Naive B cell (primary cell): Measurements from ENCODE around the gene OXA1L. TPM values are rescaled to one million over a fixed set of nuclear protein-coding genes. Genes with fewer than 3 reads are reported as not detected.
"Not testable (repeated sequence)": the region's sequence is repeated elsewhere in the genome, so short reads cannot be mapped to it uniquely, and the experiment has no call there.

Experiments used
- ATAC-seq, 2 donors: fragments of 150-1000 bp; cut with Tn5 transposase; 2 replicates each; pipeline ENCODE4 v1.10.0; 2021; ENCODE audit warnings: low read depth in 2 of 2, mild to moderate bottlenecking in 2 of 2, moderate library complexity in 2 of 2
- DNase-seq: peaks from one replicate; pipeline ENCODE4 v3.0.0; 2022
- H3K27ac Mint-ChIP-seq, 6 donors: one replicate each; pipeline ENCODE4 v1.8.0; 2020 to 2022; ENCODE audit warnings: mild to moderate bottlenecking in 6 of 6, mixed read lengths in 6 of 6, moderate library complexity in 5 of 6, inconsistent platforms in 2 of 6
- H3K27me3 Mint-ChIP-seq, 3 donors: one replicate each; pipeline ENCODE4 v1.8.0; 2021 to 2022; ENCODE audit warnings: mixed read lengths in 3 of 3, mild to moderate bottlenecking in 1 of 3
- H3K36me3 Mint-ChIP-seq, 2 donors: one replicate each; pipeline ENCODE4 v1.8.0; 2020 to 2022; ENCODE audit warnings: mixed read lengths in 2 of 2, inconsistent platforms in 1 of 2, mild to moderate bottlenecking in 1 of 2
- H3K4me1 Mint-ChIP-seq, 3 donors: one replicate each; pipeline ENCODE4 v1.8.0; 2020 to 2022; ENCODE audit warnings: mixed read lengths in 3 of 3, inconsistent platforms in 1 of 3, mild to moderate bottlenecking in 1 of 3, moderate library complexity in 1 of 3
- H3K4me3 Mint-ChIP-seq, 8 donors: one replicate each; pipeline ENCODE4 v1.8.0; 2020 to 2022; ENCODE audit warnings: mild to moderate bottlenecking in 8 of 8, mixed read lengths in 8 of 8, moderate library complexity in 8 of 8, inconsistent platforms in 2 of 8
- H3K9me3 Mint-ChIP-seq, 7 donors: one replicate each; pipeline ENCODE4 v1.8.0; 2020 to 2022; ENCODE audit warnings: mixed read lengths in 7 of 7, mild to moderate bottlenecking in 5 of 7, inconsistent platforms in 2 of 7, moderate library complexity in 1 of 7
- polyA plus RNA-seq, 6 donors: library from polyadenylated mRNA; unstranded; fragments of 300-500 nt; fragmentation: Illumina TruSeq; gene quantifications; one replicate each; pipeline ENCODE4 v1.2.3, GENCODE V29; 2021; ENCODE audit warnings: low read depth in 6 of 6

Gene OXA1L
- polyA plus RNA-seq, 6 donors from 2014 or later = 56.9 to 83.5 (median 74.4) TPM

- ATAC-seq (no peak), DNase-seq (no peak)
- peak overlapping the region in 3 of 6 donors; percentile 23 to 82 (median 53) for H3K27ac Mint-ChIP-seq
- no peaks in the 10 kb centered on the region for H3K9me3 Mint-ChIP-seq
- H3K27me3 Mint-ChIP-seq = no peaks in the 10 kb centered on the region
- H3K4me3 Mint-ChIP-seq = peak overlapping the region in 1 of 8 donors; percentile 18
- peaks cover 17 to 30% (median 24%) of the 10 kb centered on the region in 3 donors for H3K4me1 Mint-ChIP-seq
- peaks cover 28 to 33% of the 10 kb centered on the region in 2 donors for H3K36me3 Mint-ChIP-seq
Measured at GRCh38 chr14:22772725-22773124, 6.2 kb downstream of the OXA1L start.

GRCh38 chr14:22773162-22774010, 6.9 kb downstream of the OXA1L start:
- ATAC-seq = no peak
- peaks cover 27 to 29% of the 10 kb centered on the region in 2 donors for H3K36me3 Mint-ChIP-seq

GRCh38 chr14:22774011-22774706, 7.7 kb downstream of the OXA1L start:
- no peaks in the 10 kb centered on the region for H3K27me3 Mint-ChIP-seq

More at GRCh38 chr14:22773162-22774010, 6.9 kb downstream of the OXA1L start:
- H3K27ac Mint-ChIP-seq = peak overlapping the region in 4 of 6 donors; percentile 23 to 92 (median 53)
- no peaks in the 10 kb centered on the region for H3K27me3 Mint-ChIP-seq
- no peak overlapping the region for H3K4me3 Mint-ChIP-seq
- peaks cover 12 to 24% (median 18%) of the 10 kb centered on the region in 3 donors for H3K4me1 Mint-ChIP-seq
- no peak for DNase-seq
- H3K9me3 Mint-ChIP-seq = no peaks in the 10 kb centered on the region

GRCh38 chr14:22776215-22776614, 9.7 kb downstream of the OXA1L start:
- peaks cover under 1 to 9% (median 8%) of the 10 kb centered on the region in 3 donors for H3K4me1 Mint-ChIP-seq
- DNase-seq (no peak), ATAC-seq (no peak)
- no peaks in the 10 kb centered on the region for H3K27me3 Mint-ChIP-seq
- peak overlapping the region in 1 of 6 donors; percentile 26 for H3K27ac Mint-ChIP-seq
- H3K4me3 Mint-ChIP-seq = no peak overlapping the region
- H3K36me3 Mint-ChIP-seq = peaks cover 5 to 13% of the 10 kb centered on the region in 2 donors
- no peaks in the 10 kb centered on the region for H3K9me3 Mint-ChIP-seq

More at GRCh38 chr14:22774011-22774706, 7.7 kb downstream of the OXA1L start:
- DNase-seq (no peak), ATAC-seq (no peak)
- Mint-ChIP-seq H3K9me3 (no peaks in the 10 kb centered on the region), H3K4me3 (no peak overlapping the region), H3K36me3 (peaks cover 21 to 22% of the 10 kb centered on the region in 2 donors), H3K27ac (peak overlapping the region in 4 of 6 donors; percentile 3 to 92 (median 33)), H3K4me1 (peaks cover 6 to 16% (median 12%) of the 10 kb centered on the region in 3 donors)

GRCh38 chr14:22776849-22777248, 10.4 kb downstream of the OXA1L start:
- H3K9me3 Mint-ChIP-seq, DNase-seq, H3K4me3 Mint-ChIP-seq, ATAC-seq, H3K36me3 Mint-ChIP-seq, H3K27me3 Mint-ChIP-seq, H3K27ac Mint-ChIP-seq: not testable (repeated sequence)
- H3K4me1 Mint-ChIP-seq = peaks cover 5 to 15% (median 9%) of the 10 kb centered on the region in 3 donors

GRCh38 chr14:22778084-22778483, 11.6 kb downstream of the OXA1L start:
- Mint-ChIP-seq H3K36me3 (peaks cover 0 to 7% of the 10 kb centered on the region in 2 donors), H3K4me1 (peaks cover 5 to 15% (median 9%) of the 10 kb centered on the region in 3 donors), H3K9me3 (no peaks in the 10 kb centered on the region), H3K27me3 (no peaks in the 10 kb centered on the region), H3K27ac (peak overlapping the region in 1 of 6 donors; percentile 28), H3K4me3 (no peak overlapping the region)
- ATAC-seq (no peak), DNase-seq (no peak)

- H3K36me3 Mint-ChIP-seq = no peaks in the 10 kb centered on the region
- H3K4me3 Mint-ChIP-seq = no peak overlapping the region
- peaks cover 9 to 16% (median 10%) of the 10 kb centered on the region in 3 donors for H3K4me1 Mint-ChIP-seq
- DNase-seq (no peak), ATAC-seq (no peak)
- peak overlapping the region in 1 of 6 donors; percentile 9 for H3K27ac Mint-ChIP-seq
- no peaks in the 10 kb centered on the region for H3K9me3 Mint-ChIP-seq
- no peaks in the 10 kb centered on the region for H3K27me3 Mint-ChIP-seq
Measured at GRCh38 chr14:22780105-22780679, 13.7 kb downstream of the OXA1L start.

- H3K4me1 Mint-ChIP-seq = peaks cover 9 to 16% (median 14%) of the 10 kb centered on the region in 3 donors
- H3K27ac Mint-ChIP-seq = peak overlapping the region in 2 of 6 donors; percentile 55 to 88
- DNase-seq = no peak
- no peak for ATAC-seq
- no peaks in the 10 kb centered on the region for H3K9me3 Mint-ChIP-seq
- no peaks in the 10 kb centered on the region for H3K27me3 Mint-ChIP-seq
- H3K36me3 Mint-ChIP-seq = no peaks in the 10 kb centered on the region
- no peak overlapping the region for H3K4me3 Mint-ChIP-seq
Measured at GRCh38 chr14:22780941-22781300, 14.4 kb downstream of the OXA1L start.

- DNase-seq (no peak), ATAC-seq (no peak)
- peak overlapping the region in 3 of 6 donors; percentile 55 to 88 (median 75) for H3K27ac Mint-ChIP-seq
Measured at GRCh38 chr14:22781301-22781991, 15.0 kb downstream of the OXA1L start.

GRCh38 chr14:22786685-22787084, 20.2 kb downstream of the OXA1L start:
- ATAC-seq = no peak
- no peak for DNase-seq
- H3K4me1 Mint-ChIP-seq = peaks cover 26 to 43% (median 32%) of the 10 kb centered on the region in 3 donors
- no peaks in the 10 kb centered on the region for H3K36me3 Mint-ChIP-seq
- no peak overlapping the region for H3K4me3 Mint-ChIP-seq
- H3K27ac Mint-ChIP-seq = peak overlapping the region in 1 of 6 donors; percentile 39
- peaks cover 0 to 2% (median 0%) of the 10 kb centered on the region in 7 donors for H3K9me3 Mint-ChIP-seq
- H3K27me3 Mint-ChIP-seq = no peaks in the 10 kb centered on the region

More at GRCh38 chr14:22781301-22781991, 15.0 kb downstream of the OXA1L start:
- no peaks in the 10 kb centered on the region for H3K36me3 Mint-ChIP-seq
- H3K9me3 Mint-ChIP-seq = no peaks in the 10 kb centered on the region
- no peaks in the 10 kb centered on the region for H3K27me3 Mint-ChIP-seq
- H3K4me3 Mint-ChIP-seq = no peak overlapping the region
- H3K4me1 Mint-ChIP-seq = peaks cover 9 to 19% (median 16%) of the 10 kb centered on the region in 3 donors

GRCh38 chr14:22791301-22791700, 24.8 kb downstream of the OXA1L start:
- Mint-ChIP-seq H3K27ac (peak overlapping the region; percentile 58 to 98 (median 79)), H3K4me1 (peaks cover 45 to 73% (median 47%) of the 10 kb centered on the region in 3 donors), H3K4me3 (peak overlapping the region in 6 of 8 donors; percentile 16 to 88 (median 60)), H3K36me3 (no peaks in the 10 kb centered on the region), H3K9me3 (peaks cover 0 to 3% (median 0%) of the 10 kb centered on the region in 7 donors), H3K27me3 (no peaks in the 10 kb centered on the region)
- DNase-seq (no peak), ATAC-seq (no peak)

- no peak for ATAC-seq
- no peaks in the 10 kb centered on the region for H3K27me3 Mint-ChIP-seq
Measured at GRCh38 chr14:22792158-22792557, 25.7 kb downstream of the OXA1L start.

More at GRCh38 chr14:22792158-22792557, 25.7 kb downstream of the OXA1L start:
- DNase-seq = no peak
- Mint-ChIP-seq H3K9me3 (peaks cover 0 to 3% (median 0%) of the 10 kb centered on the region in 7 donors), H3K4me3 (no peak overlapping the region), H3K4me1 (peaks cover 48 to 80% (median 51%) of the 10 kb centered on the region in 3 donors), H3K36me3 (no peaks in the 10 kb centered on the region), H3K27ac (peak overlapping the region in 4 of 6 donors; percentile 79 to 93 (median 88))
